Activated CD4-positive, alpha-beta T cell treated with anti-CD3 and anti-CD28 coated beads, Interleukin-10, Interleukin-2, amounts not matched to agents 100 ng/mL and 50 ng/mL, durations not matched to agents 16 hours and 8 hours (primary cell): Measurements from ENCODE around the gene CNTF.

Source experiments
- DNase-seq: peaks from one replicate; pipeline ENCODE4 v3.0.0-alpha.2; 2020

Gene CNTF

DNA sequence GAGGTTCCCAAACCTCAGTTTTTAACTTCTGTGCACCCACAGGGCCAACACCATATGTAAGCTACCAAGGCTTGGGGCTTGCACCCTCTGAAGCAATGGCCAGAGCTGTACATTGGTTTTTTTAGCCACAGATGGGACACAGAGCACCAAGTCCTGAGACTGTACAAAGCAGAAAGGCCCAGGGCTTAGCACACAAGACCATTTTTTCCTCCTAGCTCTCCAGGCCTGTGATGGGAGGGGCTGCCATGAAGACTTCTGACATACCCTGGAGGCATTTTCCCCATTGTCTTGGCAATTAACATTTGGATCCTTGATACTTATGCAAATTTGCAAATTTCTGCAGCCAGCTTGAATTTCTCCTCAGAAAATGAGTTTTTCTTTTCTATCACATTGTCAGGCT, 23.4 kb downstream of the CNTF start:
- DNase-seq = no peak

GRCh38 chr11:58647141-58647699, 24.8 kb downstream of the CNTF start:
- no peak for DNase-seq

DNA sequence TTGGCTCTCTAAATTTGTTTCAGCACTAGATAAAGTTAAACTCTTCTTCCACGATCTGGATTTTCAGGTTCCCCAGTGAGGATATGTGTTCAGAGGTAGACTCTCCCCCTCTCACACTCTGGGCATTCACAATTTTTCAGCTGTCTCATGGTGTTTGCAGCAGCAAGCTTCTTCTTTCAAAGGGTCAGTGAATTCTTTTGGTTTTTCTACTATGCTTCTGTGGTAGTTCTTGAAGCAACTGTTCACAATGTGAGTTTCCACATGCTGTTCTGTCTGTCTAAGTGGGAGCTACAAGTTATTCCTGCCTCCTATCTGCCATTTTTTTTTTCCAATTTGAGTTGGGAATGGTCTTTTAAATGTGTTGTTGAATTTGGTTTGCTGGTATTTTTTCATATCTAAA, 25.4 kb downstream of the CNTF start:
- DNase-seq = no peak

DNA sequence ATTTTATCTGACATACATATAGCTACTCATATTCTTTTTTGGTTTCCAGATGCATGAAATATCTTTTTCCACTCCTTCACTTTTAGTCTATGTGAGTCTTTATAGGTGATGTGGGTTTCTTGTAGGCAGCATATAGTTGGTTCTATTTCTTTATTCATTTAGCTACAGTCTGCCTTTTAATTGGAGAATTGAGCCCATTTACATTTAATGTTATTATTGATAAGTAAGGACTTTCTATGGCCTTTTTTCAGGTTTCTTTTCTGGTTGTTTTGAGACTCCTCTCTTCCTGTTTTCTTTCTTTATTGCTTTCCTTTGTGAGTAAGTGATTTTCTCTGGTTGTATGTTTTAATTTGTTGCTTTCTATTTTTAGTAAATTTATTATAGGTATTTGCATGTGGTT, 27.2 kb downstream of the CNTF start:
- DNase-seq = no peak

- no peak for DNase-seq
Observed at GRCh38 chr11:58650496-58650895, 28.0 kb downstream of the CNTF start.

GRCh38 chr11:58652726-58653280, 30.3 kb downstream of the CNTF start:
- no peak for DNase-seq

DNA sequence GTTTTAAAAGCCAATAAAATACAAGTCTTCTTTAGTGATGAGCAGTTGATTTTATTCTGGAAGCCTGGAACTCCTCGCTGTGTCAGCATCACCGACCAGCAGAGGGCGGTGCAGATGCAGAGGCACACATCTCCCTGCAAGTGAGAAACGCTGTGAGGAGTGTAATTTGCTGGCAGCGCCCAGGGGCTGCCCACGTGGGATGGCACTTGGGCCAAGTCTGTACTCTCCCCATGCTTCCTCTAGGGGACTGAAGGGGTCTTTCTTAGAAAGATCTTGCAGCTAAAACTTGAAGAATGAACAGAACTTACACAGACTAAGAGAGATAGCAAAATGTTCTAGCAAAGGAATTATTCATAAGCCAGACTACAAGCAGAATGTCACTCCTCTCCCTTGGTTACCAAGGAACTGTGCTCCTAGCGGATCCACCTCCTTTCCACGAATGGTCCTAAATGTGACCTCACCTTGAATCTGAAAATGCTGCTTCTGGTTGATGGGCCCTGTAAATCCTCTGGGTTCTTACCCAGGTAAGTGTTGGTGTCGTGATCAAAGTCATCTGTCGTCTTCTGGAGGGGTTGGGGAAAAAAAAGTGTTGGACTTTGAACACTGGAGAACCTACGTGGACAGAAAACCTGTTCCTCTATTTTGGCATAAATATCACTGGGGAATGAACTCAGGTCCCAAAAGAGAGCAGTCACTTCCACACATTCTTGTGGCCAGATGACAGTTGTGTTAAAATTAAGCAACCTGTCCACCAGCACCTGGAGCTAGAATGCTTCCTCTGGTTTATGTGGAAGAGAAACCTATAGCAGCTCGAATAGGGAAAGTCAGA, 31.8 kb downstream of the CNTF start:
- peak; percentile 78 for DNase-seq

GRCh38 chr11:58654908-58655296, 32.4 kb downstream of the CNTF start:
- no peak for DNase-seq

DNA sequence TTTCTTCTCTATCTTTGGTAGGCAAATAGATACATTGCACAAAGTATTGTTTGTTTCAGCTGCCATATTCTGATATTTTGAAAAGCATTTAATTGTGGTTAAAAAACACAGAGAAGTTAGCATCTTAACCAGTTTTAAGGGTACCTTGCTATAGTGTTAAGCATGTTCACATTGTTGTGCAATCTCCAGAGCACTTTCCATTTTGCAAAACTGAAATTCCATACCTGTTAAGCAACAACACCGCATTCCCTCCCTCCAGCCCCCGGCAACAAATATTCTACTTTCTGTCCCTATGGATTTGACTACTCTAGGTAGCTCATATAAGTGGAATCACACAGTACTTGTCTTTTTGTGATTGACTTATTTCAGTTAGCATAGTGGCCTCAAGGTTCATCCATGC, 33.9 kb downstream of the CNTF start:
- no peak for DNase-seq

- no peak for DNase-seq
Observed at GRCh38 chr11:58658623-58659022, 36.2 kb downstream of the CNTF start.

- DNase-seq = no peak
Observed at GRCh38 chr11:58659404-58659803, 36.9 kb downstream of the CNTF start.

- no peak for DNase-seq
Observed at GRCh38 chr11:58659910-58660570, 37.6 kb downstream of the CNTF start.

GRCh38 chr11:58671983-58672633, 49.6 kb downstream of the CNTF start:
- DNase-seq = no peak

GRCh38 chr11:58674609-58675008, 52.1 kb downstream of the CNTF start:
- DNase-seq = no peak
